ENCODE results near the gene FLOT2. TPM values are rescaled to one million over a fixed set of nuclear protein-coding genes. Genes with fewer than 3 reads are reported as not detected.

The FLOT2 gene
- total and polyA plus RNA-seq, 8 donors, result 66.3 to 171 (median 77.7) TPM

GRCh38 chr17:28861393-28862203 is 35.9 kb downstream of the FLOT2 start:
- Histone ChIP-seq H3K4me1 (peaks cover 0 to 6% of the 10 kb centered on the region in 2 donors), H3K9me3 (no peaks in the 10 kb centered on the region), H3K4me3 (no peak overlapping the region), H3K36me3 (peaks cover 0 to 49% of the 10 kb centered on the region in 2 donors), H3K27ac (no peak overlapping the region), H3K27me3 (no peaks in the 10 kb centered on the region)
- intact Hi-C loops (cut with DNase I), result no loop called here
- no peak for TF ChIP-seq CTCF (IDR thresholded peaks at IDR 0.05)
- DNase-seq (peak in 1 of 4 donors; percentile 45), ATAC-seq (no peak)

GRCh38 chr17:28860363-28860808 is 37.1 kb downstream of the FLOT2 start:
- Histone ChIP-seq H3K9me3 (no peaks in the 10 kb centered on the region), H3K4me3 (no peak overlapping the region), H3K27ac (no peak overlapping the region), H3K27me3 (no peaks in the 10 kb centered on the region), H3K36me3 (peaks cover 0 to 55% of the 10 kb centered on the region in 2 donors), H3K4me1 (peaks cover 5 to 11% of the 10 kb centered on the region in 2 donors)
- no peak for ATAC-seq
- no peak for TF ChIP-seq CTCF (IDR thresholded peaks at IDR 0.05)
- intact Hi-C loops (cut with DNase I), result no loop called here
- DNase-seq, result peak in 1 of 4 donors; percentile 10

- Histone ChIP-seq H3K9me3 (no peaks in the 10 kb centered on the region), H3K4me3 (no peak overlapping the region), H3K4me1 (peaks cover 6 to 18% of the 10 kb centered on the region in 2 donors), H3K27ac (no peak overlapping the region), H3K27me3 (no peaks in the 10 kb centered on the region), H3K36me3 (peaks cover 0 to 55% of the 10 kb centered on the region in 2 donors)
- ATAC-seq, result no peak
- no peak for TF ChIP-seq CTCF (IDR thresholded peaks at IDR 0.05)
- intact Hi-C loops (cut with DNase I), result no loop called here
- no peak for DNase-seq
These were observed 38.7 kb downstream of the FLOT2 start for GRCh38 chr17:28858801-28859355.

- Histone ChIP-seq H3K36me3 (peaks cover 0 to 55% of the 10 kb centered on the region in 2 donors), H3K4me3 (no peak overlapping the region), H3K27me3 (no peaks in the 10 kb centered on the region), H3K9me3 (no peaks in the 10 kb centered on the region), H3K27ac (no peak overlapping the region), H3K4me1 (peaks cover 6 to 19% of the 10 kb centered on the region in 2 donors)
- DNase-seq, result no peak
- TF ChIP-seq CTCF (IDR thresholded peaks at IDR 0.05), result no peak
- no peak for ATAC-seq
- intact Hi-C loops (cut with DNase I), result no loop called here
These were observed 39.4 kb downstream of the FLOT2 start for GRCh38 chr17:28857905-28858800.

Data from left lung (tissue), 10 donors.